ENCODE measurements around the gene NAT16. TPM values are rescaled to one million over a fixed set of nuclear protein-coding genes. Genes with fewer than 3 reads are reported as not detected.
"Not testable (repeated sequence)": the region's sequence is repeated elsewhere in the genome, so short reads cannot be mapped to it uniquely, and the experiment has no call there.

NAT16 gene
- total RNA-seq, 2 donors from 2014 or later: 0.26 TPM; not detected in 1

DNA sequence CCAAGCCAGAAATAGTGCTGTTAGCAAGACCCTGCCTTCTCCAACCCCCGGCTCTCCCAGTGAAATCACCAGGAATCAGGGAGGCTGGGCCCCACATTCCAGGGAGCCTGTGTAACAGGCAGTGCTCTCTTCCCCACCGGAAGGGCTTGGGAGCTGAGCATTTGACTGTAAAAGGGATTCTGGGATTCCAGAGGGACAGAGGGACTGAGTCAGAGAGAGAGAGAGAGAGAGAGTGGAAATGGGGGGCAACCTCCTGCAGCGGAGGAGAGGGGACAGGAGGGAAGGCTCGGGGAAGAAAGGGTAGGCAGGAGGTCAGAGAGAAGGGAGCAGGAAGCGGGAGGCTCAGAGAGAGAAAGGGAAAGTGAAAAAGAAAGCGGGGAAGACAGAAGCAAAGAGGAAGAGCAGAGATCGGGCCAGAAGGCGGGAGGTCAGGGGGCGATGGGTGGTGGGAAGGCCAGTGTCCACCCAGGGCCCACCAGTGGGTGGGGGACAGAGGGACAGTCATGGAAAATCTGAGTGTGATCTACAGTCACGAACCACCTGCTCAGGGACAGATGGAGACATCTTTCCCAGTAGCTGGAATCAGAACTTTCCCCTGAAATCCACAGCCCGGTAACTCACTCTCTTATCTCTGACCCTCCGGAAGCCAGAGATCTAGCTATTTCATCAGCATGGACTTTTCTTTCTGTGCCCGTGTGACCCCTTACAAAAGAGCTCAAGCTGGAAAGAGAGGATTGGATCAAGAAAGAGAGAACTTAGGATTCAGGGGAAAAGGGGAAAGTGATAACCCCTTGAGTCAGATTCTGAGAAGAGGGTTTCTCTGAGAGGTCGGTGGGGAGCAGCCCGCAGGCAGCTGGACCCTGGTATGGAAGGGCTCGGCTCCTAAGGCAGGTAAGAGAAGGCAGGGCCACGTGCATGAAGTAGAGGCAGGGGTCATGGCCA lies 57.8 kb downstream of the NAT16 start:
- ATAC-seq: peak; percentile 50
- Histone ChIP-seq H3K9me3 (no peaks in the 10 kb centered on the region), H3K4me3 (no peak overlapping the region), H3K36me3 (replicated peaks in 1 of 2; ENCODE audit: insufficient read depth in 1 of 2, low read depth in 2 of 2) (no peaks in the 10 kb centered on the region), H3K4me1 (peaks cover 14% of the 10 kb centered on the region), H3K27me3 (peaks cover 0 to 13% of the 10 kb centered on the region in 2 donors), H3K27ac (peak overlapping the region in 3 of 4 donors; percentile 47 to 59 (median 54))
- intact Hi-C loops (cut with DNase I): no loop called here
- WGBS, 2 donors: 23 to 27% methylated on average over 17 of the region's 17 CpGs
- DNase-seq: peak; percentile 39 to 69 (median 50)
- TF ChIP-seq, protein P1, sequence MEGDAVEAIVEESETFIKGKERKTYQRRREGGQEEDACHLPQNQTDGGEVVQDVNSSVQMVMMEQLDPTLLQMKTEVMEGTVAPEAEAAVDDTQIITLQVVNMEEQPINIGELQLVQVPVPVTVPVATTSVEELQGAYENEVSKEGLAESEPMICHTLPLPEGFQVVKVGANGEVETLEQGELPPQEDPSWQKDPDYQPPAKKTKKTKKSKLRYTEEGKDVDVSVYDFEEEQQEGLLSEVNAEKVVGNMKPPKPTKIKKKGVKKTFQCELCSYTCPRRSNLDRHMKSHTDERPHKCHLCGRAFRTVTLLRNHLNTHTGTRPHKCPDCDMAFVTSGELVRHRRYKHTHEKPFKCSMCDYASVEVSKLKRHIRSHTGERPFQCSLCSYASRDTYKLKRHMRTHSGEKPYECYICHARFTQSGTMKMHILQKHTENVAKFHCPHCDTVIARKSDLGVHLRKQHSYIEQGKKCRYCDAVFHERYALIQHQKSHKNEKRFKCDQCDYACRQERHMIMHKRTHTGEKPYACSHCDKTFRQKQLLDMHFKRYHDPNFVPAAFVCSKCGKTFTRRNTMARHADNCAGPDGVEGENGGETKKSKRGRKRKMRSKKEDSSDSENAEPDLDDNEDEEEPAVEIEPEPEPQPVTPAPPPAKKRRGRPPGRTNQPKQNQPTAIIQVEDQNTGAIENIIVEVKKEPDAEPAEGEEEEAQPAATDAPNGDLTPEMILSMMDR (IDR thresholded peaks at IDR 0.05): no peak
- TF ChIP-seq POLR2A (IDR thresholded peaks at IDR 0.05): peak in 2 of 3 donors; percentile 36 to 42

DNA sequence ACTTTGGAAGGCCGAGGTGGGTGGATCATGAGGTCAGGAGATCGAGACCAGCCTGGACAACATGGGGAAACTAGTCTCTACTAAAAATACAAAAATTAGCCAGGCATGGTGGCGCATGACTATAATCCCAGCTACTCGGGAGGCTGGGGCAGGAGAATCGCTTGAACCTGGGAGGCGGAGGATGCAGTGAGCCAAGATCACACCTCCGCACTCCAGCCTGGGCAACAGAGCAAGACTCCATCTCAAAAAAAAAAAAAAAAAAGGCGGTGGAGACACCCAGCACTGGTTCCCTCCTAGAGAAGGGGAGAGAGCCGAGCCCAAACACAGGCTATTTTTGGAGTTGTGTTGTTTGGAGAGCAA lies 58.5 kb downstream of the NAT16 start:
- Histone ChIP-seq H3K27me3 (peaks cover 0 to 13% of the 10 kb centered on the region in 2 donors), H3K27ac (peak overlapping the region in 3 of 4 donors; percentile 47 to 59 (median 54))
- ATAC-seq; DNase-seq; intact Hi-C loops (cut with DNase I); H3K4me1 ChIP-seq; H3K4me3 ChIP-seq; H3K36me3 ChIP-seq (replicated peaks in 1 of 2; ENCODE audit: insufficient read depth in 1 of 2, low read depth in 2 of 2); H3K9me3 ChIP-seq: not testable (repeated sequence)
- 59 to 71% methylated on average over 8 to 9 of the region's 9 CpGs for WGBS, 2 donors

Small RNA genes within 50 kb of the gene (microRNA-seq; reads per million reads assigned to microRNA genes)
- 0 reads per million in 2 donors for gene MIR4653 (ENCODE audit: borderline number of aligned reads in 2 of 2, borderline replicate concordance in 2 of 2)

Small RNA genes within 50 kb of the gene (small RNA-seq; reads per million reads assigned to genes)
- gene MIR4653: not detected

Other genes starting within 250 kb of the NAT16 start
- 1 to 10 TPM in 1 of 2 donors, under 1 TPM in 1; 0.52 to 3.0 TPM for gene MUC3A, start 230.8 kb downstream of the NAT16 start, total RNA-seq
- not detected for gene MUC12, start 210.7 kb downstream of the NAT16 start, total RNA-seq
- under 1 TPM in 1 of 2 donors, not detected in 1; 0.78 TPM for gene MUC17, start 160.2 kb downstream of the NAT16 start, total RNA-seq
- 10 to 100 TPM; 13.5 to 19.4 TPM for gene TRIM56, start 94.8 kb downstream of the NAT16 start, total RNA-seq
- 10 to 100 TPM; 20.2 to 36.3 TPM for gene SERPINE1, start 53.2 kb downstream of the NAT16 start, total RNA-seq
- gene AP1S1, start 25.8 kb downstream of the NAT16 start, total RNA-seq: 10 to 100 TPM; 12.2 to 23.6 TPM
- 1 to 10 TPM; 3.0 to 4.9 TPM for gene VGF, start 14.7 kb downstream of the NAT16 start, total RNA-seq
- gene MOGAT3, start 20.7 kb upstream of the NAT16 start, total RNA-seq: not detected
- gene PLOD3, start 37.3 kb upstream of the NAT16 start, total RNA-seq: 10 to 100 TPM; 23.9 to 56.0 TPM
- gene ZNHIT1, start 37.9 kb upstream of the NAT16 start, total RNA-seq: 10 to 100 TPM; 51.4 to 74.8 TPM
- gene CLDN15, start 57.5 kb upstream of the NAT16 start, total RNA-seq: 10 to 100 TPM in 1 of 2 donors, 1 to 10 TPM in 1; 7.3 to 22.1 TPM
- 100 to 1,000 TPM in 1 of 2 donors, 10 to 100 TPM in 1; 88.2 to 148 TPM for gene FIS1, start 64.8 kb upstream of the NAT16 start, total RNA-seq
- gene IFT22, start 141.5 kb upstream of the NAT16 start, total RNA-seq: 10 to 100 TPM; 18.7 to 31.0 TPM
- 1 to 10 TPM in 1 of 2 donors, under 1 TPM in 1; 0.78 to 2.0 TPM for gene COL26A1, start 182.6 kb upstream of the NAT16 start, total RNA-seq

Data from body of pancreas (tissue), 4 donors.